Measurements from ENCODE around the gene RAB4A.

RAB4A gene

GRCh38 chr1:229270547-229271447 lies at the start of gene RAB4A:
RAB4A (plus strand) TSS chr1:229271111; CDS start chr1:229271340, 229 bp downstream.
- Histone ChIP-seq H3K27ac (ENCODE audit: extremely low read depth, low read depth, low read length) (peak within 1 kb of the TSS; percentile 60; the same call in 1 of the 2 replicates), H3K36me3 (ENCODE audit: control insufficient read depth in 2 of 2, insufficient read depth in 1 of 2, low read length in 2 of 2) (peaks cover 0 to 3% of the 10 kb centered on the region in 2 experiments; a peak in 1 of 3 replicates), H3K9me3 (ENCODE audit: control insufficient read depth, insufficient read depth, low read depth, low read length) (no peaks in the 10 kb centered on the region), H3K4me3 (ENCODE audit: low read depth, low read length) (peak within 1 kb of the TSS; percentile 70), H3K4me1 (ENCODE audit: control insufficient read depth, insufficient read depth, low read length) (peaks cover 30% of the 10 kb centered on the region)
- ChIA-PET POLR2A (interaction anchor here (0.6 to 1.6 kb wide), 7 partner anchors 8 to 1321 kb away, joined by 3 to 6 read pairs (median 3); partner anchors contain the start of genes ABCB10, CCSAP and NUP133), CTCF (interaction anchor here (0.5 to 4.3 kb wide), 11 partner anchors 9 to 544 kb away, joined by 3 to 20 read pairs (median 3); no protein-coding TSS in a partner anchor)
- no peak for TF ChIP-seq ZNF670 (tag by site-specific recombination; IDR thresholded peaks at IDR 0.05; ENCODE audit: low read depth)
- TF ChIP-seq ZNF146 (tag by site-specific recombination; IDR thresholded peaks at IDR 0.05): no peak
- TF ChIP-seq KLF7 (tag by site-specific recombination; IDR thresholded peaks at IDR 0.05; ENCODE audit: borderline replicate concordance): no peak
- no peak for TF ChIP-seq PRDM4 (tag by site-specific recombination; IDR thresholded peaks at IDR 0.05)
- no peak for TF ChIP-seq ZNF37A (tag by site-specific recombination; IDR thresholded peaks at IDR 0.05)
- peak; percentile 72; the same call in 1 of the 2 replicates for TF ChIP-seq ZNF658 (tag by site-specific recombination; IDR thresholded peaks at IDR 0.05)
- TF ChIP-seq ZNF530 (tag by site-specific recombination; IDR thresholded peaks at IDR 0.05; ENCODE audit: low read depth): no peak
- peak; percentile 71 for TF ChIP-seq ZBTB26 (tag by site-specific recombination; optimal IDR thresholded peaks at IDR 0.05)
- no peak for TF ChIP-seq ZFP41 (tag by site-specific recombination; IDR thresholded peaks at IDR 0.05; ENCODE audit: borderline replicate concordance)
- TF ChIP-seq ZNF701 (tag by site-specific recombination; IDR thresholded peaks at IDR 0.05): no peak
- TF ChIP-seq RBAK (tag by site-specific recombination; IDR thresholded peaks at IDR 0.05): 0 out of 2 replicates have a peak, but pooled peaks have one; percentile 16
- TF ChIP-seq KLF8 (tag by site-specific recombination; IDR thresholded peaks at IDR 0.05): no peak; the same call in 1 of the 2 replicates
- no peak for TF ChIP-seq ZNF16 (tag by site-specific recombination; IDR thresholded peaks at IDR 0.05; ENCODE audit: low read depth)
- TF ChIP-seq SCRT1 (tag by site-specific recombination; IDR thresholded peaks at IDR 0.05; ENCODE audit: borderline replicate concordance): 0 out of 2 replicates have a peak, but pooled peaks have one; percentile 39
- peak; percentile 48 for TF ChIP-seq ZNF449 (tag by site-specific recombination; IDR thresholded peaks at IDR 0.05)
- no peak for TF ChIP-seq ZNF768 (tag by site-specific recombination; IDR thresholded peaks at IDR 0.05)
- peak; percentile 22; the same call in 1 of the 2 replicates for TF ChIP-seq ZSCAN18 (tag by site-specific recombination; IDR thresholded peaks at IDR 0.05)
- TF ChIP-seq PRDM10 (tag by site-specific recombination; IDR thresholded peaks at IDR 0.05): no peak
- TF ChIP-seq SP7 (tag by site-specific recombination; IDR thresholded peaks at IDR 0.05): peak; percentile 60
- no peak for TF ChIP-seq OSR2 (tag by site-specific recombination; IDR thresholded peaks at IDR 0.05)
- peak; percentile 25; the same call in 1 of the 2 replicates for TF ChIP-seq KLF17 (tag by site-specific recombination; IDR thresholded peaks at IDR 0.05)
- TF ChIP-seq ZFHX2 (tag by site-specific recombination; conservative IDR thresholded peaks at IDR 0.05): peak; percentile 85
- peak; percentile 82 for TF ChIP-seq ZSCAN30 (tag by site-specific recombination; IDR thresholded peaks at IDR 0.05)
- peak; percentile 74 for TF ChIP-seq KLF10 (tag by site-specific recombination; IDR thresholded peaks at IDR 0.05)
- TF ChIP-seq SETDB1 (IDR thresholded peaks at IDR 0.05; ENCODE audit: insufficient read length, low read length): peak; percentile 71

Measured in HEK293 (cell line).